DND-41 (cell line): Measurements from ENCODE around the gene CTBP2.

Source experiments
- EZH2 ChIP-seq: IDR thresholded peaks from 3 replicates; pipeline ENCODE4 v1.6.1; 2012; ENCODE audit warnings: borderline replicate concordance, low read depth, mild to moderate bottlenecking, moderate library complexity, low read length, inconsistent platforms; ENCODE audit not compliant: severe bottlenecking
- TF ChIP-seq, protein P1 (sequence below): IDR thresholded peaks from 2 replicates; pipeline ENCODE4 v1.5.1; 2012; ENCODE audit warnings: borderline replicate concordance, low read length, moderate library complexity, mild to moderate bottlenecking; ENCODE audit not compliant: poor library complexity, severe bottlenecking; ENCODE audit errors: extremely low read depth

DNA sequence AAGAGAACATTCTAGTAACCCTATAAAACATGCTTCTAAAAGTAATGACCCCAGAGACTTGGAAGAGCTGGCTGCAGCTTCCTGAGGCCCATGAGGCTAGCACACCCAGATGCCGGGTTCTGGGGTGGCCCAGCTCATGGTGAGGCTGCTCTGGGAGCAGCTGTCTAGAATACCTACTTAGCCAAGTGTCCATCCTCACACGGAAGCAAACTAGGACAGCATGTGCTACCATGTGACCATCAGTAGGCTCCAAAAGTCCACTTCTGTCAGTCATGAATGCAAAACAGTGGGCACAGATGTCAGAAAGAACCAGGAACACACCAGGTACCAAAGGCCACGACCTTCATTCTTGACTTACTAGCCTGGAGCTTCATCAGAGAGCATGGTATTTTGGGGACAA lies 32.4 kb downstream of the CTBP2 start:
- TF ChIP-seq, protein P1, sequence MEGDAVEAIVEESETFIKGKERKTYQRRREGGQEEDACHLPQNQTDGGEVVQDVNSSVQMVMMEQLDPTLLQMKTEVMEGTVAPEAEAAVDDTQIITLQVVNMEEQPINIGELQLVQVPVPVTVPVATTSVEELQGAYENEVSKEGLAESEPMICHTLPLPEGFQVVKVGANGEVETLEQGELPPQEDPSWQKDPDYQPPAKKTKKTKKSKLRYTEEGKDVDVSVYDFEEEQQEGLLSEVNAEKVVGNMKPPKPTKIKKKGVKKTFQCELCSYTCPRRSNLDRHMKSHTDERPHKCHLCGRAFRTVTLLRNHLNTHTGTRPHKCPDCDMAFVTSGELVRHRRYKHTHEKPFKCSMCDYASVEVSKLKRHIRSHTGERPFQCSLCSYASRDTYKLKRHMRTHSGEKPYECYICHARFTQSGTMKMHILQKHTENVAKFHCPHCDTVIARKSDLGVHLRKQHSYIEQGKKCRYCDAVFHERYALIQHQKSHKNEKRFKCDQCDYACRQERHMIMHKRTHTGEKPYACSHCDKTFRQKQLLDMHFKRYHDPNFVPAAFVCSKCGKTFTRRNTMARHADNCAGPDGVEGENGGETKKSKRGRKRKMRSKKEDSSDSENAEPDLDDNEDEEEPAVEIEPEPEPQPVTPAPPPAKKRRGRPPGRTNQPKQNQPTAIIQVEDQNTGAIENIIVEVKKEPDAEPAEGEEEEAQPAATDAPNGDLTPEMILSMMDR, result no peak
- TF ChIP-seq EZH2, result no peak
